Activated CD4-positive, alpha-beta T cell treated with anti-CD3 and anti-CD28 coated beads, Interleukin-2, amount 50 U/mL, for 16 hours (primary cell): Measurements from ENCODE around the gene NRG2.
A peak's percentile ranks its signal among the peaks of the same experiment; 100 is the strongest.

Experiments
- DNase-seq: peaks from one replicate; pipeline ENCODE4 v3.0.0-alpha.2; 2020

The NRG2 gene

DNA sequence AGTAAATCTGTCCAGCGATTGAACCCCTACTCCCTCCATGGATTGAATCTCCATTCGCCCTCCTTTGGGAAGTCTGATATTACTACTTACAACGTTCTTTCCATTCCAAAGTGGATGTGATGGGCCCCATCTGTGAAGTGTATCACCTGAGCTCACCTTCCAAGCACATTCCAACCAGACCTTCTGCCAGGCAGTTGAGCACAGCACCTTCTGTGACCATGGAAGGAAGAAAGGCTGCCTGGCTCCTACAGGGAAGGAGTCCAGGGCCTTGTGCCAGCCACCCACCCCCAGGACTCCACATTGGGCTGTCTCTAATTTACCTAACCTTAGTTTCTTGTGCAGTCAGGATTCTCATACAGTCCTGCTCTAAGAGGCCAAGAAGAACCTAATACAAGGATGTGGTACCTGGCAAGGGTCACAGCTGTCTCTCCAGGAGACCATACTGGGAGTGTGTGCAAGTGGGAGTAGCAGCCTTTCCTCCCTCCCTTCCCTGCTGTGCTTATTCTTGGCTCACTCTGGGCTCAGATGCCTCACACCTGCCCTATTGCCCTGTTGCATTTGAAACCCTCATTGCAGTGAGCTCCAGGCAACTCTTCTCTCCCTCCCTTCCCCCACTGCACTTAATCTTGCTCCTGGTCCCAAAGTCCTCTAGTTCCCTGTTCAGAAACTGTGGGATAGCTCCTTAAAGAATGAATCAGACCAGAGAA is 116.1 kb downstream of the NRG2 start:
- no peak for DNase-seq

DNA sequence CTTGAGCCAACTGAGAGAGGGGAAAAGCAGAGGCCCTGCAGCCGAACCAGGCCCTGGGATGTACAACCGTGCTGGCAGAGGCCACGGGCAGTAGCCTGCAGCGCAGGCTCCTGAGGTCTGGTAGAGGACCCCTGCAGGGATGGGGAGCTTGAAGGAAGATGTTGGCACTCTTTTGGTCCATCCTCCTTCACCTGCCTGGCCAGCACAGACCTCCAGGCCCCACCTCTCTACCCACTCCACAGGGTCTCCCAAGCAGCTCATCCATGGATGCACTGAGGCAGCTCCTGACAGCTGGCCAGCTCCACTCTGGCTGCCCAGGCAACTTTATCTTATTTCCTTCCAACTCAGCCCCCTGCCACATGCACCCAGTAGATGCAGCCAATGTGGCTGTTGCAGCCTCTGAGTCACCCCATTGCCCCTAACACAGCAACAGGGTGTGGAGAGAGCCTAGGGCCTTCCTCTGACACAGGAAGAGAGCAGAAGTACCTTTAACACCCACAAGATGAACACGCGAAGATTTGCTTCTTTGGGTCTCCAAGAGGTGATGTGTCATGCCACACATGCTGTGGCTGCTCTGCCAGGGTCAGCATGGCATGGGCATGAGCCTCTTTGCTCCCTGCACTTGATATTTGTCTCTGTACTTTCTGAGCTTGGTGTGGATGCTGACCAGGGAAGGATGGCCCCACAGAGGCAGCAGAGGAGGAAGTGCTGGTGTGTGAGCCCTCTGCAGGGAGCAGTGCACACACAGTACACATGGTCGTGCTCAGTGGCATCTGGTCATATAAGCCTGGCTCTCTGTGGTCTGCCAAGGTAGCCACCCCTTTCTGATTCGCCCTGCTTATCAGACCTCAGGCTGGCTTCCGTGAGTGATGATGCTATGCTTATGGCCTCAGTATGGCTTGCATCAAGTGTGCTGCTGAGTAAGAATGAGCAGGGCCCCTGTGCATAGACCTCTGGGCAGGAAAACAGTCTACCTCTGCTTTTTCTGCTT is 117.2 kb downstream of the NRG2 start:
- DNase-seq: peak; percentile 9

DNA sequence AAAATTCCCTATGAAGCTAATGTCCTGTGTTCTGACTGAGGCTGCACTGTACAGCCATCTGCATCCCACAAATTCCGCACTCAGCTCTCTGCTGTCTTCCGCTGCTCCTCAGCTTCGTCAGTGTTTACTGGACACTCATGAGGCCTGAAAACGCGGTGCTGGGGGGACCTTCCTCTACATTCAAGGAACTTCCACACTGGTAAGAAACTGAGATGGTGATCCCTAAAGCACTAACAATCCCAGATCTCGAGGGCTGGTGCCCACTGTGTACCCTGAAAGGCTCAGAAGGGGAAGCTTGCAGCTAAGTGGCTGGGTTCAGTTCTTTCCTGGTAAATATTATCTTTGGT is 117.9 kb downstream of the NRG2 start:
- no peak for DNase-seq

DNA sequence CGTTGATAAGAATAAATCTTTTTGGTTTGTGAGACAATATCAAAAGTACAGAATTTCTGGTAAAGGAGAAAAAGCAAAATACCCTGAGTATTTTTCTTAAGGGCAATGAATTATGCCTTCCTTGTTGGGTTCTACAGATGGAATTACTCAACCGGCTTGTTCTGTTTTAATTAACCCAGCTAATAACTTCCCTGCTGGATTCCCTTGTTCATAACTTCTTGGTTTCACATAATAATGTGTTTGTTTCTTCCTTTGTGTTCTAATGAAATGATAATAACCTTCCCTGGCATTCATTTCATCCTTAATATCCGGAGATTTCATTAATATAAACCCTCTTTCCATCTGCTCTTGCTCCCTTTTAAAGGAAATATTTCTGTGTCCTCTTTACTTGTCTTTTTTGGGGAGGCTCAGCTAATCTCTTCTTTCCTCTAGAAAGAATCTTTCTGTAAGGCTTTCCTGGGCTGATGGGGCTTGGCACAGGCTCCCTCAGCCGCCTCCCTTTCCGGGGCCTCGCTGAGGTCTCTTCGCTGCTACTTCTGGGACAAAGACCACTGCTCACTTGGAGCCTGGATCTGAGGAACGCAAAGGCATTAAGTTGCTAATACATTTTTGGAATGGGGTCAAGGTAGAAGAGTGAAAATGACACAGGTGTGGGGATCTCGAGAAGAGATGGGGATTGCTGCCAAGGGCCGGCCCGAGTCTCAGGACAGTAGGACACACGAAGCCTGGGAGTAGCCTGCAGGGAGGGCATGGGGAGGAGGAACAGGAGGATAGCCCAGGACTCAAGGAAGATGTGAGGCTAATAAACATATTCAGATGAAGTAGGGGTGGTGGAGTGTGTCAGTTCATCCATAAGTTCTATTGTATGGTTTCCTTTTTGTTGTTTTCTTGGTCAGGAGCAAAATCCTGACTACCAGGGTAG is 118.5 kb downstream of the NRG2 start:
- no peak for DNase-seq

DNA sequence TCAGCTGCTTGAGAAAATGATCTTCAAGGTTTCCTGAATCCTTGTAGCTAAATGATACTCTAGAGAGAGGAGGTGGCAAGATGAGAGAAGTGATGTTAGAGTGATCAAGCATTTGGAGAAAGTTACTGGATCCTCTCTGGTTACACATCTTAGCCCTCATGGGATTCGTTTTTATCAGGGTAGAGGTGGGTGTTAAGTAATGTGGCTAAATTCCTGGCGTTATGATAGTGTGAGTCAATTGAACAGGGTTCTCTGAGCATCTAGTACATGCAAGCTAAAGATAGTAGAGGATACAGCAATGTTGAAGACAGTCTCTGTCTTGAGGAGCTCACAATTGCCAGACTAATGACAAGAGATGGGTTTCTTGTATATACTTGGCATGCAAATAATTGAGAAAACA is 123.8 kb downstream of the NRG2 start:
- no peak for DNase-seq

DNA sequence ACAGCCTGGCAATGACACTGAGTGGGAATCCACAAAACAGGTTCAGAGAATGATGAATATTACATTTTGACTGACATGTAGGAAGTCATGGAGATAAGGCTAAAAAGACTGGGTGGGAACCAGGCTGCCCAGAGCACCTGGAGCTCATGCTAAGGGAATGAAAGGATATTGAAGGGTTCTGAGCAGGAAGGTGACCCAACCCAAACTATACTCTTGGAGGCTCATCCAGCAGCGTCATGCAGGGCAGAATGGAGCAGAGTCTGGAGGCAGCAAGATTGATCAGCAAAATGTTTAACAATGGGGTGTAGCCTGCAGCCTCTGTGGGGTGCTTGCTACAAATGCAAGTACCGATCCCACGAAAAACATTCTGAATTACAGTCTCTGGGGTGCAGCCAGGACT is 127.3 kb downstream of the NRG2 start:
- no peak for DNase-seq

DNA sequence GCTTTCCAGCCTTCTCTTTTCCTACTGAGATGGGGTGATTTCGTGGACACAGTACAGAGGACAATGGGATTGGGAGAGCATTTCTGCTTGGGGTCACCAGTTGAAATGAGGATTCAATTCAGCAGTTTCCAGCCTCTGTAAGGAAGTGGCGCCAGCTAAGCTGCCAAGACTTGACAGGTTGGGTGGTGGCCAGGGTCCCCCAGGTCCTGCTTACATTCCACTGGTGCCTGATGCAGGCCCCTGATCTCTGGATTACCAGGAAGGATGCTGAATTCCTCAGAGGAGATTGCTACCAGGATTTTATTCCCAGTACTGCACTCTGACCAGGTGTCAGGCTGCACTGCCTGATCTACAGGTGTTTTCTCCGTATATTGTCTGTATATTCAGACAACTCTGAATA is 127.8 kb downstream of the NRG2 start:
- DNase-seq: no peak

DNA sequence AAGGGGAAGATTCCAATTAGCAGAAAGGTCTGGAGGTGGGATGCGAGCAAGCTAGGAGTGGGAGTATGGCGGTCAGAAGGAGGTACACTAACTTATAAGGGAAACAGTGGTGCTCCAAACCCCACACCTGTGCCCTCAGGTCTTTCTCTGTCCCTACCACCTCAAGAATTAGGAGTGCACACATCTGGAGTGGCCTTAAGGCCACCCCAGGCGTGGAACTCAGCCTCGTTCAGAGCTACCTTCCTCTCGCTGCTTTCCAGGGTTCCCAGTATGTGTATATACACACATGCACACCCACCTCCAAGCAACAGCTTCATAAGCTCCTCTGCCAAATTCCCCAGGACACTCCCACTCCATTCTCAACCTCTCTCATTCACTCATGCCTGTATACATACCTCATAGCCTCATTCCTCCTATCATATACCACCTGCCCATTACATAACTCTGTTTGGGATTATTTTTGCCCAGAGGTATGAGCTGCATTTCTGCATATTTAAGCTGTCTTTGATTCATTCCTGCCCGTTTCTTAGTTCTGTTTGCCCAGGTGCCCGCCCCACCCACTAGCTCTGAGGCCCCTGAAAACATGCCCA is 128.8 kb downstream of the NRG2 start:
- DNase-seq: no peak

DNA sequence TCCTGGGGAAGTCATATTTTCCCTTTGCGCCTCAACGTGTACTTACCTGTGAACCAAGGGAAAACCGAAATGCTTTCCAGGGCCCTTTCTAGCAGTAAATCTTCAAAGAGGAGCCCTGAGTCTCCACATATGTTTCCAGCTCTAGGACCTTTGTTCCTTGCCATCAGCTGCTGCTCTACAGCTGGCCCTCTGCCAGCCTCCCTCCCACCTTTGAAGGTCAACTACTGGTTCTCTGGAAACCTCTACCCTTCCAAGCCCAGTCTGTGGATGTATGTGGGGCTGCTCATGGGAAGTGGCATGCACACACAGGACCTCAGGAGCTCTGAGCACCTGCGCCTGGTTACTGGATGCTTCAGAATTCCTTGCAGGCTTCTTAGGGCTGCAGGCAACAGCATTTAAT is 130.3 kb downstream of the NRG2 start:
- no peak for DNase-seq

DNA sequence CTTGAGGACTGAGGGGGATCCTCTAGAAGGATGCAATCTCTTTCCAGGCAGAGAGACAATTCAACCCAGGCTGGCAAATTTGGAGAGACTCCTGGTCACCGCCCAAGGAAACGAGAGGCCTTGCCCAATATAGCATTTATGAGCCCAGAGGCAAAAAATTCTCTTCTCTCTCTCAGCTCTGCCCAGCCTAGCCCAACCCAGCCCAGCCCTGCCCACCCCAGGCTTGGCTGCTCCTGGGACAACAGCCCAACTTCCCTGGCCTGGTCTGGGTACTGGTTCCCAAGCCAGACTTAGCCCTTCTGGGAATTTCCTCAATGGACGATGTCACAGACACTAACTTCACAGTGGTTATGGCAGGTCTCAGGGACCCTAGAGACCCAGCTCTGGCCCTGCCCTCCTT is 130.9 kb downstream of the NRG2 start:
- DNase-seq: no peak

DNA sequence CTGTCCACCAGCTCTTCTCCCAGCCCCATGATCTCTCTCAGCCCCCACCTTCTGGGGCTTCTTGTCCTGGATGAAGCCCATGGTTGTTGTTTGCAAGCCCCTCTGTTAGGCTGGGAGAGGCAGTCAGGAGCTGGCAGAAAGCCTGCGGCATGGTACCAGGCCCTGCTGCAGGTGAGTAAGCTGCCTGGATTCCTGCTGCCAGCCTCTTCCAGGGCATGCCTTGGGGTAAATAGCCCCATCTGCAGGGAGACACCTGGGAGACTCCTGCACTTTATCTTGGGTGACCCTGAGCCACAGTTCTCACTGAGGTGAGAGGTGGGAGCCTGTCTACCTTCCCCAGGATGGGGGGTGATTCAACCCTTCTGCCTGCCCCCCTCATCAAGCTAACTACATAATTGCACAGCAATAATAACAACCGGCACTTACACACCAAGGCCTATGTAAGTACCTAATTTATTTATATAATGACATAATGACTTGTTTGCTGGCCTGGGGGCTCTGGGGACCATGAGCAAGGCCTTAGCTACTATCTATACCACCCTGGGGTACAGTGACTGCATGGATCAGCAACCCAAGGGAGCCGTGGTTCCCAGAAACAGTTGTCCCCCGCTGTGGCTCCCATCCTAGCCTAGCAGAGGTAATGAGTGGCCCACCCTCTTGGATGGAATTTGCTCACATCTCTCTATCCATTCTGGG is 131.5 kb downstream of the NRG2 start:
- no peak for DNase-seq

DNA sequence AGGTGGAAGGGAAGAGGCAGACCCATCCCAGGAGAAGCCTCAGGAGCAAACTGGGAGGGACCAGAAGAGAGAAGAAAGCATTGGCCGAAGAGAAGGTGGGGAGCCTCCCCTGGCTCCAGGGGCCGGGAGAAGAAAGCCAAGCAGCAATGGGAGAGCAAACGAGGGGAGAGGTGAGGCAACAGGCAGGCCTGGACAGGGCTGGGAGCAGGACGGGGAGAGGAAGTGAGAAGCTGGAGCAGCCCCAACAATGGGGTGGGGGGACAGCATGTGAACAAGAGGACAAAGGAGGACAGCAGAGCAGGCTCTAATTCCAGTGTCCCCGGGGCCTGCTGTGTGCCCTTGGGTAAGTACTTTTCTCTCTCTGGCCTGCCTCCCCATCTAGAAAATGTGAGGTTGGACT is 132.2 kb downstream of the NRG2 start:
- DNase-seq: no peak

DNA sequence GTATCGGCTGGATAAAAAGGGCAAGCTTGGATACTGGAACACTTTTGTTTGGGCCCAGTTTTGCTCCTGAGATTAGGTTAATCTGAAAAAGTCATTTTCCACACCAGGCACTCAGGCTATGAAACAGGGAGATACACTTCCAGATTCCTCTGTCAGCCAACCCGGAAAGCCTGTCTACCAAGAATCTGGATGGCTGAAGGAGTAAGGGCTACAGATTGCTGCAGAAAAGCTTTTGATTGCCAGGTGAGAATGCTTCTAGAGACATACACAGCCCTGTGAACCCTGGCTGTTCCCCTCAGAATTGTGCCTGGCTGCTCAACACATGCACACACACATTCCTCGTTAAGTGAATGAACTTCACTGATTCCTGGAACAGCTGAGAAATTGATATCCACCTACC is 133.1 kb downstream of the NRG2 start:
- DNase-seq: no peak

DNA sequence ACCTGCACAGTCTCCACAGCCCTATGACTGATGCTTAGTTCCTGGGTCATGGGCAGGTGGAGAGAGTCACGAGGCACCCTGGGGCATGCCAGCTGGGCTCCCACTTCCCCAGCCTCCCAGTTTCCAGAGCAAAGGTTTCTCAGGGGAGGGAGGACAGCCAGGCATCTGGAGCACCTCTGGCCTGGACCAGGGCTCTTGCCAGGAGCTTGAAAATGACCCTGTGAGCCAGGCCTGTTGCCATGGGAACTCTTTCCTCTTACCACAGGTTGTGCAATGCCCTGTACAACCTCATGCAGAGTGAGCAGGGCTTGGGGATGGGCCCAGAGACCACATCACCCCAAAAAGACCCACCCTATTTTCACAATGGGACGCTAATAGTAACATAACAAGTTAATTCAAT is 134.3 kb downstream of the NRG2 start:
- DNase-seq: no peak

DNA sequence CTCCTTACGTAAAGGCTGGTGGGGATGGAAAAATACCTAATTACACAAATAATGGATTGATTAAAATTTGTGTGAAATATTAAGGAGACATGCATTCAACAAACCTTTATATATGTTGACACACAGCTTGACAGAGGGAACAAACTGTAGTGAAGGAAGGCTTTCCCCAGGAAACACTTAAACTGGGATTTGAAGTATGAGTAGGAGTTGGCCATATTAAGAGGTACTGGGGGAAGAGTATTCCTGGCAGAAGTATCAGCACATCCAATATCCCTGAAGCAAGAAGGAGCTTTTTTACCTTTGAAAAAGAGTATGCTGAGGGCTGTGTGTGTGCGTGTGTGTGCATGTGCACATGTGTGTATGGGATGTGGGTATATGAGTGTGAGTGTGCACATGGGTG is 136.4 kb downstream of the NRG2 start:
- no peak for DNase-seq

DNA sequence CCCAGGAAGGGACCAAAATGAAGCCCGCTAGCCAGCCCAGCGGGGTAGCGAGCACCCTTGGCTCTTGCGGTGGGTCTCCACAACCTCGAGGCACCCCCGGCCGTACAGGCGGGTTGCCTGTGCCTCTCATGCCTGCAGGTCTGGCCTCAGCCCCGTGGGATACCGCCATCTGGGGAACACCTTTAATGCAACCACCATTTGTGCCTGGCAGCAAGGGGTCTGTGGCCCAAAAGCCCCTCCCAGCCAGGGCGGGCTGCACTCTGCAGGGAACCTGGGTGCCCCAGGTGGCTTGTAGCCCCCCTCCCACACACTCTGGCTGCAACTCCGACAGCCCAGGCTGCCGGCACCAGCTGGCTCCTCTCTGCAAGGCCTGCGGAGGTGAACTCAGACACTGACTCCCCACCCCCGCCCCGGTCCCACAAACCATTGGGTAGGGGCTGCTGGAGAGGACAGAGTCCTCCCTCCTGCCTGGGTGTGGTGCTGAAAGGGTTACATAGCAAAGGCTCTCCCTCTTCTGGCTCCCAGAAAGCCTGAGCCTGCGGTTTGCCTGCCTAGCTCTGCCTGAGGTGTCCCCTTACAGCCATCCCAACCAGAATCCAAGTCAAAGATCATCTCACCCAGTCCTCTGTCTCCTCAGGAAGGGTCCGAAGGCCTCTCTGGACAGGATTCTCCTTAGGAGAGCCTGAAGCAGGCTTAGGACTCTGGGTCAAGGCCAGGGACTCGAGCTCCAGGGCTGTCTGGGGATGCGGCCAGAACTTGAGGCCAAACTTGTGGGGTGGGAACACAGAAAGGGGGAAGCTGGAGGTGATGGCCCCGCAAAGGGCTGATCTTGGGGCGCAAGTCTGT is 138.1 kb downstream of the NRG2 start:
- DNase-seq: no peak

DNA sequence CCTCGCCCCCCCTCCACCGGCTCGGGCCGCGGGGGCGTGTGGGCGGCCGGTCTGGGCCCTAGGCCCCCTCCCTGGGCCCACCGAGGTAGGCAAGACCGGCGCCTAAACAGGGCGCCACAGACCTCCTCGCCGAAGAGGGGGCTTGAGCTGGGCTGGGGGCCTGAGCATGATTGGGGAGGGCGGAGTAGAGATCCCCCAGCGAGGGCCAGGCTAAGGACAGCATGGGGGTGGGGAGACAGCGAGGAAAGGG is 138.6 kb downstream of the NRG2 start:
- DNase-seq: no peak

DNA sequence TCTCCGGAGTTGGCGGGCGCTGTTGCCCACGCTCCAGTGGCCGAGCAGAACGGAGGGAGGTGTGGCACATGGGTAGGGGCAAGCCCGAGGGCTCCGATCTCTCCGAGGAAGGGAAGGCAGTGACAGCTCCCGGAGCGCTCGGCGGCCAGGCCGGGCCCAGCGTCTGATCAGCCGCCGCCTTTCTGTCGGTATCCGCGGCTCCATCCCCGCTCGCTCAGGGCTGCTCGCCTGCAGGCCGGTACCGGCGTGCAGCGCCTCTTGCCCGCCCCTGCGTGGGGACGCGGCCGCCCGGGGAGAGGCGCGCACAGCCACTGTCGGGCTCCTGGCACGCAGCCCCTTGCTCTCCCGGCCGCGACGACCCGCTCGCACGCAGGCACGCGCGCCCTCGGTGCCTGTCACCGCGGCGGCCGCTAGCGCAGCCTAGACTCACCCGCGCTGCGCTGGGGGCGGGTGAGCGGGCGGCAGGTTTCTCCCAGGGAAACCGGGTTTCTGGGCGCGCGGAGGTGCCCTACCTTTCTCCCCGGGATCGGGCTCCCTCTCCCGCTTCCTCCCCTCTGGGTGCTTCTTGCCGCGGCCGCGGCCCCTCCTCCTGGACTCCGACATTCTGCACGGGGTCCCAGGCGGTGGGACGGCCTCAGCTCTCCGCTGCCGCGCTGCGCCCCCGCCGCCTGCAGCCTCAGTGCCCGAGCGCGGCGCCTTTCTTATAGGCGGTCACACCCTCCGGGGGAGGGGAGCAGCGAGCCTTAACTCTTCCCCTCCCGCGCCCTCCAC is 139.1 kb downstream of the NRG2 start:
- DNase-seq: no peak

DNA sequence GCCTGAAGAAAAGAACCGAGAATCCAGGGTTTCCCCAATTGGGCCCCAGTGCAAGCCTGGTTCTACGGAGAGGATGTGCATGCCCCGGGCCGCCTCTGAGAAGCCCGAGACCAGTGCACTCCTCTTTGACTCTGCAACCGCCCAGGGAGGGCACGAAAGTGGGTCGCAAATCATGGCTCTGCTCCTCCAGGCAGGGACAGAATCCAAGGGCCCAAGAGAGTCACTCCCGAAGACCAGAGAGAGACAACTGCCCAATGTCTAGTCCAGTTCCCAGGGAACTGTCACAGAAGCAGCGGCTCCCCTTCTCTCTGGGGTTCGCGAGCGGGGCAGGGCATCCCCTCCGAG is 139.7 kb downstream of the NRG2 start:
- no peak for DNase-seq

DNA sequence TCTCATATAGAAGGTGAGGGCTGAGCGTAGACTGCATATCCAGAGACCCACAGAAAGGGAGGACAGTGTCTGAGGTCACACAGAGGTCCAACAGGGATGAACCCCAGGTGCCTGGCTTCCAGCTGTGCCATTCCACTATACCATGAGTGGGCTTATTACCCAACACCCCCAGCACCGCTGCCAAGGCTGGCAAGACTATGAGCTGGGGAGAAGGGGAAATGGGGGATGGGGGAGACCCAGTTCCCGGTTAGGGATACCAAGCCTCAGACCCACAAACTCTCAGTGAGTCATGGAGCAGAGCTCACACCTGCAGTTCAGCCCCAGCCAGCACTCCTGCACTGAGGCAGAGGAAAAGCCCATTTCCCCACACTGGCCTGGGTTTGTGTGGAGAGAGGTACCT is 141.1 kb downstream of the NRG2 start:
- DNase-seq: no peak

DNA sequence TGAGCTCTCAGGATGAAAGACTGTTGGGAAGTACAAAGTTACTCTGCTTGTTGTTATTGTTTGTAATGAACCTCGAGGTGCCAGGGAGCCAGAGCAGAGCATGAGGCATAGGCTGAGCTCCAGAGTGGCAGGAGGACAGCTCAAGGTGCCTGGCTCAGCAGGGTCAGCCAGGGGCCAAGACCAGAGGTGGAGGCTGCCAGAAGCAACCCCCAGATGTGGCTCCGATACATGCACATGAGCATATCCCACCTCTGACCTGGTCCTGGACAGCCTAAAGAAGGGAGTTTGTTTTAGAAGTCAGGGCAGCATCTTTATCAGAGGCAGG is 141.9 kb downstream of the NRG2 start:
- DNase-seq: no peak
